NCI-H2227 treated with DMSO at 0.1 percent for 48 hours (cell line): ENCODE measurements around the gene NLRP3.
"Not testable (repeated sequence)": the region's sequence is repeated elsewhere in the genome, so short reads cannot be mapped to it uniquely, and the experiment has no call there.

Experiments
- DNase-seq: peaks from one replicate; lab custom pipeline; 2025; lab: John Stamatoyannopoulos, UW

Gene NLRP3

GRCh38 chr1:247469141-247469535 is 53.2 kb downstream of the NLRP3 start:
- DNase-seq: no peak

- not testable (repeated sequence) for DNase-seq
Measured at GRCh38 chr1:247470942-247471429, 55.0 kb downstream of the NLRP3 start.

- DNase-seq: no peak
Measured at GRCh38 chr1:247471445-247472016, 55.6 kb downstream of the NLRP3 start.

GRCh38 chr1:247472035-247472434 is 56.1 kb downstream of the NLRP3 start:
- DNase-seq: no peak

- no peak for DNase-seq
Measured at GRCh38 chr1:247474367-247474766, 58.4 kb downstream of the NLRP3 start.

- DNase-seq: no peak
Measured at GRCh38 chr1:247475793-247476192, 59.8 kb downstream of the NLRP3 start.

GRCh38 chr1:247476328-247477058 is 60.5 kb downstream of the NLRP3 start:
- not testable (repeated sequence) for DNase-seq

GRCh38 chr1:247482747-247483146 is 66.8 kb downstream of the NLRP3 start:
- no peak for DNase-seq

- no peak for DNase-seq
Measured at GRCh38 chr1:247487057-247487456, 71.1 kb downstream of the NLRP3 start.

- DNase-seq: no peak
Measured at GRCh38 chr1:247491328-247491727, 75.4 kb downstream of the NLRP3 start.

- DNase-seq: no peak
Measured at GRCh38 chr1:247493106-247493505, 77.1 kb downstream of the NLRP3 start.

GRCh38 chr1:247494767-247495166 is 78.8 kb downstream of the NLRP3 start:
- DNase-seq: no peak

- no peak for DNase-seq
Measured at GRCh38 chr1:247496581-247497285, 80.8 kb downstream of the NLRP3 start.
